WERI-Rb-1 (cell line): ENCODE data around the gene TAP2.
"Not testable (repeated sequence)": the region's sequence is repeated elsewhere in the genome, so short reads cannot be mapped to it uniquely, and the experiment has no call there.

Experiments
- DNase-seq: peaks from one replicate; pipeline ENCODE4 v3.0.0-alpha.2; 2020
- H3K27ac ChIP-seq: fragments of 250-450 bp; sonication (Bioruptor Pico); 2 replicates; pipeline ENCODE4 v1.5.1; 2020; ENCODE audit warnings: mild to moderate bottlenecking, moderate library complexity
- H3K27me3 ChIP-seq: fragments of 250-450 bp; sonication (Bioruptor Pico); 2 replicates; pipeline ENCODE4 v1.5.1; 2021; ENCODE audit warnings: mild to moderate bottlenecking, low read depth, moderate library complexity; ENCODE audit not compliant: insufficient read depth, severe bottlenecking
- H3K36me3 ChIP-seq: fragments of 250-450 bp; sonication (Bioruptor Pico); 2 replicates; pipeline ENCODE4 v1.5.1; 2020; ENCODE audit warnings: mild to moderate bottlenecking, moderate library complexity
- H3K4me3 ChIP-seq: 2 replicates; pipeline ENCODE4 v1.5.1; 2011; ENCODE audit warnings: low read depth, mild to moderate bottlenecking, control low read depth, low read length
- H3K9me3 ChIP-seq: fragments of 250-450 bp; sonication (Bioruptor Pico); 2 replicates; pipeline ENCODE4 v1.5.1; 2021; ENCODE audit warnings: mild to moderate bottlenecking, moderate library complexity; ENCODE audit not compliant: severe bottlenecking
- CTCF ChIP-seq: IDR thresholded peaks from 2 replicates; pipeline ENCODE4 v1.5.1; 2011; ENCODE audit warnings: low read depth, mild to moderate bottlenecking, control low read depth, inconsistent platforms, low read length

Gene TAP2

GRCh38 chr6:32815115-32815514, 23.4 kb downstream of the TAP2 start:
- H3K4me3 ChIP-seq: no peak overlapping the region

DNA sequence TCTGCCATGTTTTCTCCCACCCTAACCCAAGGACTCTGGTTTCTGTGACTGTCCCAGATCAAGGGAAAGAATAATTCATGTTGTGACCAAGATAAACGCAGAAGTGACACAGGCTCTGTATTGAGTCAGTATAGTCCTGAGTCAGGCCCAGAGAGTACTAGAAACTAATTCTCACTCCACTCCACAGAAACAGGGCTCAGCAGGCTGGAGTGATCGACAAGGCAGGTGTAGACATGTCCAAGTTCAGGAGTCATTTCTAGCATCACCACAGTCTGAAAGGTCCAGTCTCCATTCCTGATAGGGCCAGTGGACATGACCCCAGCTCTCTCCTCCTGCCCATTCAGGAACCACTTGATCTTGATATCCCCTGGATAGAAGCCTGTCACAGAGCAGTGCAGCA, 24.4 kb downstream of the TAP2 start:
- H3K27ac ChIP-seq: no peak overlapping the region
- no peak for DNase-seq
- no peak overlapping the region for H3K4me3 ChIP-seq
- no peaks in the 10 kb centered on the region for H3K9me3 ChIP-seq
- H3K27me3 ChIP-seq: no peaks in the 10 kb centered on the region
- TF ChIP-seq CTCF: no peak
- H3K36me3 ChIP-seq: no peaks in the 10 kb centered on the region

More at GRCh38 chr6:32815115-32815514, 23.4 kb downstream of the TAP2 start:
- TF ChIP-seq CTCF: no peak
- Histone ChIP-seq H3K27me3 (no peaks in the 10 kb centered on the region), H3K36me3 (no peaks in the 10 kb centered on the region), H3K27ac (no peak overlapping the region), H3K9me3 (no peaks in the 10 kb centered on the region)
- no peak for DNase-seq

- H3K9me3 ChIP-seq: no peaks in the 10 kb centered on the region
- no peak for DNase-seq
- no peak overlapping the region for H3K4me3 ChIP-seq
- H3K27me3 ChIP-seq: peaks cover 23% of the 10 kb centered on the region
- no peaks in the 10 kb centered on the region for H3K36me3 ChIP-seq
- H3K27ac ChIP-seq: no peak overlapping the region
- TF ChIP-seq CTCF: no peak
Measured at GRCh38 chr6:32809171-32809570, 29.4 kb downstream of the TAP2 start.

DNA sequence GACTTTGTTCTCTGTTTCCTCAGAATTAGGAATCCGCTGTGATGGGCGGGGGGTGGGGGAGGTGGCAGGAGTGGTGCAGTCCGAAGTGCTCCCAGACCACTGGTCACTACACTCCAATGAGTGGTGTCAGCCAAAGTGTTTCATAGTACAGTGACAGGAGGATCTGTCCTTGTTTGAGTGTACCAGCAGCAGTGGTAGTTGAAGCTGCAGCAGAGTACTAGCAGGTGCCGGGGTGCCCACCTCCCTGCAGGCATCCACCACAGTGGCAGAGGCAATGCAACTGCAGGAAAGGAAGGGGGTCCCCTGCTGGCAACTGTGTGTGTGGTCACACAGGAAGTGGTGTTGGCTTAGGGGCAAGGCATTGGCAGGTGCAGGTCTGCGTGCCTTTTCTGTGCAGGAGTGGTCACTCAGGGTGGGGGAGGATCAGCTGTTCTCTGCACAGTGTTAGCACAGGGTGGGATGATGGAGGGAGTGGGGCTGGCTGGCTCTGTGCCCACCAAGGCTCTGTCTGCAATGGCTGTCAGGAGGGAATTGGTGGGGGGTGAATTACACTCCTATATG, 31.4 kb downstream of the TAP2 start:
- H3K27ac ChIP-seq: no peak overlapping the region
- H3K36me3 ChIP-seq: no peaks in the 10 kb centered on the region
- peak; percentile 55 for TF ChIP-seq CTCF
- peaks cover 39% of the 10 kb centered on the region for H3K27me3 ChIP-seq
- H3K4me3 ChIP-seq: no peak overlapping the region
- no peaks in the 10 kb centered on the region for H3K9me3 ChIP-seq
- DNase-seq: no peak

GRCh38 chr6:32805404-32805803, 33.1 kb downstream of the TAP2 start:
- not testable (repeated sequence) for H3K4me3 ChIP-seq, H3K9me3 ChIP-seq, H3K27ac ChIP-seq, DNase-seq, H3K36me3 ChIP-seq
- H3K27me3 ChIP-seq: peaks cover 41% of the 10 kb centered on the region

- H3K27me3 ChIP-seq: peaks cover 49% of the 10 kb centered on the region
- no peak for DNase-seq
- H3K36me3 ChIP-seq: no peaks in the 10 kb centered on the region
- peaks cover 2% of the 10 kb centered on the region for H3K9me3 ChIP-seq
- no peak for TF ChIP-seq CTCF
- no peak overlapping the region for H3K4me3 ChIP-seq
- no peak overlapping the region for H3K27ac ChIP-seq
Measured at GRCh38 chr6:32803416-32803815, 35.1 kb downstream of the TAP2 start.
